Tibial nerve (tissue), 3 donors: Measurements from ENCODE around the gene ANKFN1.

Source experiments
- CTCF ChIP-seq, 5 experiments: fragments of 200-600 bp in 3 of 5; fragments of 450-650 bp in 2 of 5; sonication (generic) in 3 of 5; IDR thresholded peaks; one replicate each; pipeline ENCODE4 v1.5.1; 2016 to 2019; ENCODE audit warnings: antibody characterized with exemption in 5 of 5, mild to moderate bottlenecking in 3 of 5, moderate library complexity in 2 of 5
- POLR2A ChIP-seq, 2 donors: fragments of 450-650 bp; IDR thresholded peaks; one replicate each; pipeline ENCODE4 v1.6.1; 2017; ENCODE audit warnings: antibody characterized with exemption in 2 of 2, mild to moderate bottlenecking in 2 of 2, moderate library complexity in 2 of 2

- TF ChIP-seq CTCF (IDR thresholded peaks at IDR 0.05), result no peak
- TF ChIP-seq POLR2A (IDR thresholded peaks at IDR 0.05), result no peak
Observed at GRCh38 chr17:56448371-56448770, 295.1 kb downstream of the ANKFN1 start.
